Left renal pelvis (tissue), 4 donors: ENCODE measurements around the gene SPIB. TPM values are rescaled to one million over a fixed set of nuclear protein-coding genes. Genes with fewer than 3 reads are reported as not detected.

Experiments
- DNase-seq, 4 donors: peaks; one replicate each; pipeline ENCODE4 v3.0.0-alpha.2; 2013; ENCODE audit warnings: low read depth in 4 of 4, low spot score in 3 of 4
- polyA plus RNA-seq, 4 donors: library from polyadenylated mRNA; unstranded; fragments of 120-200 nt; gene quantifications; one replicate each; pipeline ENCODE4 v1.2.1, GENCODE V29; 2013; ENCODE audit not compliant: insufficient read length in 4 of 4

The SPIB gene
- polyA plus RNA-seq = 1 to 10 TPM in 1 of 4 donors, under 1 TPM in 3; 0.53 to 1.1 (median 0.79) TPM

DNA sequence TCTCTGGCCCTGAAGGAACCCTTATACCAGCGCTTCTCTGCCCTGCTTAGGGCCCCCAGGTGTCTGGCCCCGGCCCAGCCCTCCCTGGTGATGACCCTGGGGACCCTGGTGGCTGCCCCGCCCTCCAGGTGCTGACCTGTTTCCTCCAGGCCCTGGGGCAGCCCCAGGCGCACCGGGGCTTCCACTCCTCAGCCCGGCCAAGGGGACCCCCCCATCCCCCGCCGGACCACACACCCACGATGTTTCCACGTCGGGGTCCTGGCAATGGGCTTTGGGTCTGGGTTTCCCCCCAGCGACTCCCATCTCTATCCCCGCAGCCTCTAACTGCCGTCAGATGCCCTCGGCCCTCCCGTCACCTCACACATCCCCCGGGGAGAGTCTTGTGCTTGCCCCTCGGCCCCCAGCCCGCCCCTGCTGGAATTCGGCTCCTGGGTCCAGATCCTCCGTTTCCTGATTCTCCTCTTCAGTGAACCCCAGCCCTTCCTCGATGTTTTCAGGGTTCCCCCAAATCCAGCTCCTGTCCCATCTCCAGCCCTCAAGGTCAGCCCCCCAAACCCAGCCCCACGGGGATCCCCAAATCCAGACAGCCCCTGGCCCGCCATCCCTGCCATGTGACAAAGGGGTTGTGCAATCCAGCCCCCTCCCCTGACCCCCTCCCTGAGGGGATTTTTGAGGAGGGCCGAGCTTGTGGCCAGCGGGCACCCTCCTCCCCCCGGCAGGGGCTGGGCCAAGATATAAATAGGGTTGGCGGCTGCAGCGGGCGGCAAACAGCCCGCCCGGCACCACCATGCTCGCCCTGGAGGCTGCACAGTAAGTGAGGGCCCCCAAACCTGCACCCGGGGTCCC, at the start of gene SPIB:
Gene SPIB (plus strand): TSS at position 763 of the 846 bp plus-strand sequence. CDS start 25 bp downstream, at position 788.
- DNase-seq = no peak

DNA sequence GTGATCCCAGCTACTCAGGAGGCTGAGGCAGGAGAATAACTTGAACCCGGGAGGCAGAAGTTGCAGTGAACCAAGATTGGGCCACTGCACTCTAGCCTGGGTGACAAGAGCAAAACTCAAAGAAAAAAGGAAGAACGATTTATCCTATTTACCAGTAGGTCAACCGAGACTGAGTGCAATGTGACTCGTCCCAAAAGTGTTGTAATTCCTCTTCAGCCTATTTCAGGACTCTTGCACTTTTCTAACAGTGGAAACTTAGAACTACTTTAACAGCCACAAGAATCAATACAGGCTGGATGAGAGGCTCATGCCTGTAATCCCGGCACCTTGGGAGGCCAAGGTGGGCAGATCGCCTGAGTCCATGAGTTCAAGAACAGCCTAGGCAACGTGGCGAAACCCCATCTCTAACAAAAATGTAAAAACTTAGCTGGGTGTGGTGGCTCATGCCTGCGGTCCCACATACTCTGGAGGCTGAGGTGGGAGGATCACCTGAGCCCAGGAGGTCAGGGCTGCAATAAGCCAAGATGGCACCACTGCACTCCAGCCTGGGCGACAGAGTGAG, 46.7 kb upstream of the SPIB start:
- no peak for DNase-seq

DNA sequence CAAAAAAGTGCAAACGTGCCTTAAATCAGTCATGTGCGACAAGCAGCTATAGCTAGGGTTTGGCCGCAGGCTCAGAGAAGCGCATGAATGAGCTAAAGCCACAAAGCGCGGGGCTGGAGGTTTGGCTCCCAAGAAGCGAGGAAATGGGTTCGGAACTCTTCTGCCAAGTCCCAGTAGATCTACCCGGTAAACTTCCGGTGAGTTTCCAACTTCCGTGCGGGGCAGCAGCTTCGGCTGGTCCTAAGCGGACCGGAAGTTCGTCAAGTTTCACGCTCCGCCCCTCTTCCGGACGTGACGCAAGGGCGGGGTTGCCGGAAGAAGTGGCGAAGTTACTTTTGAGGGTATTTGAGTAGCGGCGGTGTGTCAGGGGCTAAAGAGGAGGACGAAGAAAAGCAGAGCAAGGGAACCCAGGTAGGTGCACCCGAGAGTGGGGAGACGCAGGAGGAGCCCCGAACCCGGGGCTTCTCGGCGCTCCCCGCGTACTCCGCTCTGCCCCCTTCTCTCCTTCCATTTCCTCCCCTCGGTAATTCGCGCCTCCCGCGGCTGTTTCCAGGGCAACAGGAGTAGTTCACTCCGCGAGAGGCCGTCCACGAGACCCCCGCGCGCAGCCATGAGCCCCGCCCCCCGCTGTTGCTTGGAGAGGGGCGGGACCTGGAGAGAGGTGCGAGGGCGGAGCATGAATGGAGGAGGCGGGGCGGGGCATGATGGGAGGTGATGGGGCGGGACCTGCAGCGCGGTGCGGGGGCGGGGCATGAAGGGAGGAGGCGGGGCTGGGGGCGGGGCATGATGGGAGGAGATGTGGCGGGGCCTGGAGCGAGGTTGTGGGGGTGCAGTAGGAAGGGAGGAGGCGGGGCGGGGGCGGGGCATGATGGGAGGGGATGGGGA, 42.3 kb upstream of the SPIB start, which contains the start of gene NR1H2:
Gene NR1H2 (plus strand): TSS at position 292 of the 885 bp plus-strand sequence. CDS start 1,149 bp downstream, outside the sequence.
- peak; percentile 87 to 95 (median 90) for DNase-seq

DNA sequence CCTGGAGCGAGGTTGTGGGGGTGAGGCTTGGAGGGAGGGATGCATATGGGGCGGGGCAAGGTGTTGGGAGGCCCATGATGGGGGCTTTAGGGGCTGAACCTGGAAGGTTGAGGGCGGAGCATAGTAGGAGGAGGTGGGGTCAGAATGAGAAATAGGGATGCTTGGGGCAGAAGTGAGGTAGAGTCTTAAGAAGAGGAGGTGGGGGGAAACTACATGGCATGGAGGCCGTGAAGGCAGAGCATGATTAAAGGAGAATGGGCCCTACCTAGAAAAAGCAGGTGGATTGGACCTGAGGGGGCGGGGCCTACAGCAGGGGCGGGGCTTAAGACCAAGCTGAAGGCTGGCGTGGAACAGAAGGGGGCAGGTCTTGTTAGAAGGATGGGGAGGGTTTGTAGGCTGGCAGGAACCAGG, 41.7 kb upstream of the SPIB start:
- DNase-seq = no peak

DNA sequence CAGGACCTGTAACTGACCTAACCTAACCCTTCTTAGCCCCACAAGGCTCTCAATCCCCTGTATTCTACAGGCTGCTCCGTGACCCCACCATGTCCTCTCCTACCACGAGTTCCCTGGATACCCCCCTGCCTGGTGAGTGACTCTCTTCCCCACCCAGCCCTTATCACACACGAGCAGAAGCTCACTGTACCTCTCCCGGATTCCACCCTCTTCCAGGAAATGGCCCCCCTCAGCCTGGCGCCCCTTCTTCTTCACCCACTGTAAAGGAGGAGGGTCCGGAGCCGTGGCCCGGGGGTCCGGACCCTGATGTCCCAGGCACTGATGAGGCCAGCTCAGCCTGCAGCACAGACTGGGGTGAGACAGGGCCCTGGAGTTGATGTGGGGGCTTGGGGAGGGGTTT, 41.2 kb upstream of the SPIB start:
- DNase-seq = no peak

DNA sequence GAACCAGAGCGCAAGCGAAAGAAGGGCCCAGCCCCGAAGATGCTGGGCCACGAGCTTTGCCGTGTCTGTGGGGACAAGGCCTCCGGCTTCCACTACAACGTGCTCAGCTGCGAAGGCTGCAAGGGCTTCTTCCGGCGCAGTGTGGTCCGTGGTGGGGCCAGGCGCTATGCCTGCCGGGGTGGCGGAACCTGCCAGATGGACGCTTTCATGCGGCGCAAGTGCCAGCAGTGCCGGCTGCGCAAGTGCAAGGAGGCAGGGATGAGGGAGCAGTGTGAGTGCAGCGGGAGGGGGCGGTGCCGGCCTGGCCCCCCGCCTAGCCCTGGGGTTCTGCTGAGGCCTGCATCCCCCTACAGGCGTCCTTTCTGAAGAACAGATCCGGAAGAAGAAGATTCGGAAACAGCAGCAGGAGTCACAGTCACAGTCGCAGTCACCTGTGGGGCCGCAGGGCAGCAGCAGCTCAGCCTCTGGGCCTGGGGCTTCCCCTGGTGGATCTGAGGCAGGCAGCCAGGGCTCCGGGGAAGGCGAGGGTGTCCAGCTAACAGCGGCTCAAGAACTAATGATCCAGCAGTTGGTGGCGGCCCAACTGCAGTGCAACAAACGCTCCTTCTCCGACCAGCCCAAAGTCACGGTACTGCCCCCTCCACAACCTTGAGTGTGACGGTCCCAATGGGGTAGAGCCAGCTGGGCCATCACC, 40.4 kb upstream of the SPIB start:
- DNase-seq = no peak

DNA sequence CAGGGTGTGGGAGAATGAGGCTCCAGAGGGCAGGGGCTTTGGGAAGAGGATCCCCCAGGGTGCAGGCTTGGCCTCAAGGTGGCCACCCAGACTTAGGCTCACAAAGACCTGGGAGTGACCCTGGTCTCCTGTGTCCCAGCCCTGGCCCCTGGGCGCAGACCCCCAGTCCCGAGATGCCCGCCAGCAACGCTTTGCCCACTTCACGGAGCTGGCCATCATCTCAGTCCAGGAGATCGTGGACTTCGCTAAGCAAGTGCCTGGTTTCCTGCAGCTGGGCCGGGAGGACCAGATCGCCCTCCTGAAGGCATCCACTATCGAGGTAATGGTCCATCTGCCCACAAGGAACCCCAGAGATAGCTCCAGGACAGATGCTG, 39.9 kb upstream of the SPIB start:
- no peak for DNase-seq

DNA sequence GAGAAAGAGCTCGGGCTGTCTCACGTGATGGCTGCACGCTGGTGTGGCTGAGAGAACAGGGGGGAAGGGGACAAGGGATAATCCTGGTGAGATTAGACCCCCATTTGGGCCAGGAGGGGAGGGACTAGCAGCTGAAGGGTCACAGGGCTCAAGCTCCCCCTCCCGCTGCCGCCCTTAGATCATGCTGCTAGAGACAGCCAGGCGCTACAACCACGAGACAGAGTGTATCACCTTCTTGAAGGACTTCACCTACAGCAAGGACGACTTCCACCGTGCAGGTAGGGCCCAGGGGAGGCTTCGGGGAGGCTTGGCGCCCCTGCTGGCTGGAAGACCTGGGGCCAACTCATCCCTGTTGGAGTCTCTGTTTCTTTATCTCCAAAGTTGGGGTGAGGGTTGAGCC, 39.1 kb upstream of the SPIB start:
- DNase-seq = no peak

DNA sequence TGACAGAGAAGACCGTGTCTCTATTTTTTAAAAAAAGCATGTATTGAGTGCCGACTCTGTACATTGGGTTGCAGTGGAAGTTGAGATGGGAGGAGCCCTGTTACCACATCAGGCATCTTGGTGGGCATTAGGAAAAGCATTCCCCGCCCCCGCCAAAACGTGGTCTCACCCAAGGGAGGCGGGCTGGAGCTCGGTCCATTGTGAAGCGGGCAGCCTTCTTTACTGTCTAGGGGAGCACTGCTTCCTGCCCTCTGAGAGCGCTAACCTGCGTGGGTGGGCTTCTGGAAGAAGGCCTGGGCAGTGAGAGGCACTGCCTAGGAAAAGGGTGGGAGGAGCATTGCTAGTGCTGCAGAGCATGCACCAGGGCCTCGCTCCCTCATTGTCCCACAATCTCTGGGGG, 38.6 kb upstream of the SPIB start:
- DNase-seq = no peak

DNA sequence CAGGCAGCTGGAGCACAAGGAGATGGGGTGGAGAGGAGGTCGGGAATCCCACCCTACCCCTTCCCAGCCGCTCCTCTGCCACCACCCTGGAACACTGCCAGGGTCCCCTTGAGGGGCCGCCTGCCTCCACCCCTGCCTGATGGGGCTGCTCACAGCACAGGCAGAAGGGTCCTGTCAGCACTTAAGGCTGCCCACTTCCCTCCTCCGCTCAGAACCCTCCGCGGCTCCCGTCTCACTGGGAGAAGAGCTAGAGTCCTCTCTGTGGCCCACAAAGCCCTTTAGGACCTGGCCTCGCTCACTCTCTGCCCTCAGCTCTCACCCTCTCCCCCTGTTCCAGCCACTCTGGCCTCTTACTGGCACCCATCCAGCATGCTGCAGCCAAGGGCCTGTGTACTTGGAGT, 38.0 kb upstream of the SPIB start:
- no peak for DNase-seq

DNA sequence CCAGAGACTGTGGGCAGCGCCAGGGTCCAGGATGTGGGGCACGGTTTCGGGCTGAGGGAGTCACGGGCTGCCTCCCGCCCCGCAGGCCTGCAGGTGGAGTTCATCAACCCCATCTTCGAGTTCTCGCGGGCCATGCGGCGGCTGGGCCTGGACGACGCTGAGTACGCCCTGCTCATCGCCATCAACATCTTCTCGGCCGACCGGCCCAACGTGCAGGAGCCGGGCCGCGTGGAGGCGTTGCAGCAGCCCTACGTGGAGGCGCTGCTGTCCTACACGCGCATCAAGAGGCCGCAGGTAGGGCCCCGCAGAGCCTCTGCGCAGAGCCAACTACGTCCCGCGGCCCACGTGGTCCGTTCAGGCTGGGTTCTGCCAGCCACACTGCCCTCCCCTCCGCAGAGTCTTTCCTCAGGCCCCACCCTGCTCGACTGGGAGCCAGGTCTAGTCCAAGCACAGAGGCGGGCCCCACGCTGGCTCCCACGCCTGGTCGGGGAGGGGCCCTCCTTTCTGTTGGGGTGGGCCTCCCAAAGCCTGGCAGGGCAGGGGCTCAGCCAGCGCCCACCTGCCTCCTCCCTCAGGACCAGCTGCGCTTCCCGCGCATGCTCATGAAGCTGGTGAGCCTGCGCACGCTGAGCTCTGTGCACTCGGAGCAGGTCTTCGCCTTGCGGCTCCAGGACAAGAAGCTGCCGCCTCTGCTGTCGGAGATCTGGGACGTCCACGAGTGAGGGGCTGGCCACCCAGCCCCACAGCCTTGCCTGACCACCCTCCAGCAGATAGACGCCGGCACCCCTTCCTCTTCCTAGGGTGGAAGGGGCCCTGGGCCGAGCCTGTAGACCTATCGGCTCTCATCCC, 36.6 kb upstream of the SPIB start:
- no peak for DNase-seq

DNA sequence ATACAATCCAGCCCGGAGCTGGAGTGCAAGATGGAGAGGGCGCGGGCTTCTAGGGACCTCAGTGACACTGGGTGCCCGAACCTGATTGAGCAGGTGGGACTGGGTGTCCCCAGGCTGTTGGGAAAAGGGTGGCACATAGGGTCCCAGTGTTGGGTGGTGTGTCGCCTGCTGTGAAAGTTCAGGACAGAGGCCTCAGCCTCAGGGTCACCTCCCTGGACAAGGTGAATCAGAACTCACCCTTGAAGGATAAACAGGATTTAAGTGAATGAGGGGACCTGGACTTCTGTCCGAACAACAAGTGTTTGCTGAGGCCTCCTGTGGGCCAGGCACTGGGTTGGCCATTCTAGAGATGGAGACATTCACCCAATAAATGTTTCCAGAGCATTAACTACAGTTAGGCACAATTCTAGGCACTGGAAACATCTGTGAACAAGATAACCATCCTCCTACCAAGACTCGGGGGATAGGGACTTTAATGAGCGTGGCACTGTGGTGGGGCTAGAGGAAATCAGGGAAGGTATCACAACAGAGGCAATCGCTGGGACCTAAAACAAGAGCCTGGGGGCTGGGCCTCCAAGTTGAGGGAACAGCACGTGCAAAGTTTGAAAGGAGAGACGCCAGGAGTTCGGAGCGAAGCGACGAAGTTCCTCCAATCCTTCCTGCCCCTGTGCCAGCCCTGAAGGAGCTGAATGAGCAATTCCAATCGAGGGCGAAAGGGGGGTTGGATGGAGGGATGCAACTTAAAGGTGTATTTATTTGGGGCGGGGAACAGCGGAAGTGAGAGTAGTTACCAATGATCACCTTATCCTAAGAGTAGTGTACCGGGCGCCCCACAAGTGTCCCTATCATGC, 35.5 kb upstream of the SPIB start:
- no peak for DNase-seq

DNA sequence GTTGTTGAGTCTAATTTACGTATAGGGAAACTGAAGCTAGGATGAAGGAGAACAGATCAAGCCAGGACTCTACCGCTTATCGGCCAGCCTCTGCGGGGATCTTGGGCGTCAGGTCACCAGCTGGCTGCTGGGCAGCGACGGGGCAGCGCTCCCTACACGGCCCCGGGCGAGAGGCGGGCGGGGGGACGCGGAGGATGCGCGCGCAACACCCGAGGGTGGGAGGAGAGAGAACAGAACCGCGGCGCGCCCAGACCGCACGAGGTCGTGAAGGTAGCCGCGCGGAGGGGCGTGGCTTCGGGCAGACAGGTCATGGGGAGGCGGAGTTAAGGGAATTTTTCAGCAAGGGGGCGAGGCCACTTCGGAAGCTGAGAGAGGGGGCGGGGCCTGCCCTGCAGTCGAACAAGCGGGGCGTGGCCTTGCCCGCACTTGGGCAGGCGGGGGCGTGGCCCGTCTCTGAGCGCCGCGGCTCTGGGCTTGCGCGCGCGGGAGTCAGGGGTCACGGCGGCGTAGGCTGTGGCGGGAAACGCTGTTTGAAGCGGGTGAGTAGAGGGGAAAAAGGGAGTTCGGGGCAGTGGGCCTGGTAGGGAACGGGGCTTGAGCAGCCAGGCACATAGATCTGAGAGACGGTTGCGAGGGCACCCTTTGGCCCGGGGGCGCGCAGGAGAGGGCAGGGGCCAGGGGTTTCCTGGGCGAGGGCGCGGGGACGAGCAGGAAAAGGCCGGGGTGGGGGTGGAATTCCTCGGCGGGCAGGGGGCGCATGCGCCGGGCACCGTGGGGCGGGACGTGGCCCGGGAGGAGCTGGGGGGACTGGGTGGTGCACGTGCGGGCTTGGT, 34.7 kb upstream of the SPIB start, which contains the start of gene POLD1:
Gene POLD1 (plus strand): TSS at position 496 of the 833 bp plus-strand sequence. CDS start 14,505 bp downstream, outside the sequence.
- DNase-seq = peak; percentile 88 to 93 (median 92)

DNA sequence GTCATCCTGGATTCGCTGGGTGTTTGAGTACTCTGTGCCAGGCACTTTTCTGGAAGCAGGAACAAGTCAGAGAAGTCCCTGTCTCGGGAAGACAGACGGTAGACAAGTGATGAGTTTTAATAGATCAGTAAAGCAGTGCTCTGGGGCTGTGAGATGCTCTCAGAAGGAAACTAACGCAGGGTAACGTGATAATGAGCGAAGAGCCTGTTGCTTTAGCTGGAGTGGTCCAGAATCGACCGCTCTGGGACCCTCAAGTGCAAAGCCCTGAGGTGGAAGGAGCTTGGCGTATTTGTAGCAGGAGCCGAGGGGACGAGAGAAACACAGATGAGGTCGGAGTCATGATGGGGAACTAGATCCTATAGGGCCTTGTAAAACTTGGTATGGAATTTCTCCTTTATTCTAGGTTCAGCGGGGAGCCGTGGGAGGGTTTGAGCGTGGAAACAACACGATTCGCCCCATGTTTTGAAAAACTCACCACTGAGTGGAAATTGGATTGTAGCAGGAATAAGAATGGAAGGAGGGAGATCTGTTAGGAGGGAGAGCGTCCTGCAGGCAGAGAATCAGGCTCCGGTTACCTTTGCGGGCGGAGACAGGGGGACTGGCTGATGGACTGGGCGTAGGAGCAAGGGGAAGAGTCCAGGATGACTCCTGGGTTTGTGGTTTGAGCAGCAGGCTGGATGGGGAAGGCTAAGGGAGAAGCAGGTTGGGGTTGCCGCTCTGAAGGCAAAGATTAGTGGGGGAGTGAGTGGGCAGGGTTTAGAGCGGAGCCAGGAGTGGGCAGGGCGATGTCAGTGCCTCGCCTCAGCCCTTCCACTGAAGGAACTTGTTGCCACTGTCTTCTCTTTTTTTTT, 33.8 kb upstream of the SPIB start:
- DNase-seq = no peak

DNA sequence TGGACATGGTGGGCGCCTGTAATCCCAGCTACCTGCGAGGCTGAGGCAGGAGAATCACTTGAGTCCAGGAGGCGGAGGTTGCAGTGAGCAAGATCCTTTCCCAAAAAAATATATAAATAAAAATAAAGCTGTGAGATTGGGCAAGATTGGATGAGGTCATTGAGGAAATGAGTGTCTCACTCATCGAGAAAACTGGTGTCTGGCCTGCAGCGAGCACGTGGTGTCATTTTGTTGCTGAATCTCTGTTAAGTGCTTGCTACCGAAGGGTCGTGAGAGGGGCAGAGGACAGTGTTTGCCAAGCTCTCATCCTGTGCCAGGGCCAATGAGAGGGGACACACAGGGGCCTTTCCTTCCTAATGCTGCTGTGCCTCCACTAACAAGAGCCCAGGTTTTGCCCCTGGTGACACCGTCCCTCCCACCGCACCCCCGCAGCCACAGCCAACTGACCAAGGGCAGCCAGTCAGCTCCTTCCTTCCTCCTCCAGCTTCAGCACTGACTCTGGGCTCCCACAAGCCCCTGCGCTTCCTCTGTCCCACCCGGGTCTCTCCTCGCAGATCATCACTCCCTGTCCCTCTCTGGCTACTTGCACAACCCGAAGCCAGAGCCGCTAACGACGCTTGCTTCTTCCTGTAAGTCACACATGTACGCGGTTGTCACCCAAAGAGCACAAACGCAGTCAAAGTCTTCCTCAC, 31.4 kb upstream of the SPIB start:
- no peak for DNase-seq

DNA sequence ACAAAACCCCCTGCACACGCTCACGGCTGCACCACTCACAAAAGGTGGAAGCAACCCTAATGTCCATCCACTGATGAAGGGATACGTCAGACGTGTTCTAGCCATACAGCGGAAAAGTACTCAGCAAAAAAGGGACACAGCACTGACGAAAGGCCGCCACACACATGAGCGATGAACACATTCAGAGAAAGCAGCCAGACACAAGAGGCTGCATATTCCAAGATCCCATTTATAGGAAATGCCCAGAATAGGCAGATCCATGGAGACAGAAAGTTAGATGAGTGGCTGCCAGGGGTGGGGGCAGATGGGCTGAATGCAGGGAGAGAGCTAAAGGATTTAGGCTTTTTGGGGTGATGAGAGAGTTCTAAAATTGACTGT, 30.9 kb upstream of the SPIB start:
- no peak for DNase-seq
